NB4 (cell line): ENCODE results near the gene NHLRC4.
A peak's percentile ranks its signal among the peaks of the same experiment; 100 is the strongest.

ENCODE experiments used
- DNase-seq: peaks from one replicate; pipeline ENCODE4 v3.0.0; 2010; ENCODE audit warnings: low read depth
- H3K4me3 ChIP-seq: one replicate; pipeline ENCODE4 v1.5.1; 2011; ENCODE audit warnings: mild to moderate bottlenecking, low read depth, low read length, moderate library complexity
- MYC ChIP-seq: IDR thresholded peaks from 2 replicates; pipeline ENCODE4 v1.6.1; 2011; ENCODE audit warnings: low read depth, low read length
- POLR2A ChIP-seq: IDR thresholded peaks from 2 replicates; pipeline ENCODE4 v1.6.1; 2011; ENCODE audit warnings: mild to moderate bottlenecking; ENCODE audit not compliant: insufficient read length; ENCODE audit errors: extremely low read depth
- TF ChIP-seq, protein P1 (sequence below): IDR thresholded peaks from one replicate; pipeline ENCODE4 v1.5.1; 2012; ENCODE audit warnings: low read depth, low read length
- TF ChIP-seq, protein P2 (sequence below): IDR thresholded peaks from 2 replicates; pipeline ENCODE4 v1.6.1; 2011; ENCODE audit warnings: low read depth, low read length

Gene NHLRC4

DNA sequence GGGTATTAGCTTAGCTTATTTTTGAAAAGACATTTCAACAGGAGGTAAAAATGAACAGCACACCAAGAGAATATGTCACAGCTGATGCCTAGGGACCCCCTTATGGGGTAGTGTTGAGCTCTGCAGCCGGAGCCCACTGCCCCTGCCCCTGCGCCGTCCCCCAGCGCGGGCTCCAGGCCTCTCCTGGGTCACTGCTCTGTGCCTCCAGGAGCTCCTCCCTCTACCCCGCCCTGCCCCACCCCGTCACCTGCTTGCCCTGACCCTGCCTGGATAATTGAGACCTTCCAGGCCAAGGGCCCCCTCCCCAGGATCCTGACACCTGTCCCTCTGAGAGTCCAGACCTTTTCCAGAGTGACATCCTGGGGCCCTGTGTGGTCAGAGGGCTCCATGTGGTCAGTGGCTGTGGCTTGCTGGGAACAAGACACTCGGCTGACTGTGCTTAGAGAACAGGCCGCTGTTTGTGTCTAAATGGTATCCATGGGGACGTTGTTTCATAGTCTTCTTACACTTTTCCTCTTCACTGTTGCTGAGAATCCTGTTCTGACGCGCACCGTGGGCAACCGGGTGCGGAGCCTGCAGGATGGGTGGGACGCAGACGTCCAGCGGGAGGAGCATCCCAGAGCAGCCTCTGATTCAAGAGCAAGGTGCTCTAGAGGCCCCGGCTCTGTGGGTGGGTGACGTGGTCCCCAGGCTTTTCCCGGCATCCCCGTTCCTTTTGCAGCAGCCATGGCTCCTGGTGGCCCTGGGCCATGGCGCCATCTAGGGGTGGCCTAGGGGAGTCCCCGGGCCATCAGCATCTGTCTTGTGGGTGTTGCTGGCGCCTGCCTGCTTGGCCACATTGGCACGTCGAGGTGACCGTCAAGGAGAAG lies 43.9 kb downstream of the NHLRC4 start:
- TF ChIP-seq, protein P1, sequence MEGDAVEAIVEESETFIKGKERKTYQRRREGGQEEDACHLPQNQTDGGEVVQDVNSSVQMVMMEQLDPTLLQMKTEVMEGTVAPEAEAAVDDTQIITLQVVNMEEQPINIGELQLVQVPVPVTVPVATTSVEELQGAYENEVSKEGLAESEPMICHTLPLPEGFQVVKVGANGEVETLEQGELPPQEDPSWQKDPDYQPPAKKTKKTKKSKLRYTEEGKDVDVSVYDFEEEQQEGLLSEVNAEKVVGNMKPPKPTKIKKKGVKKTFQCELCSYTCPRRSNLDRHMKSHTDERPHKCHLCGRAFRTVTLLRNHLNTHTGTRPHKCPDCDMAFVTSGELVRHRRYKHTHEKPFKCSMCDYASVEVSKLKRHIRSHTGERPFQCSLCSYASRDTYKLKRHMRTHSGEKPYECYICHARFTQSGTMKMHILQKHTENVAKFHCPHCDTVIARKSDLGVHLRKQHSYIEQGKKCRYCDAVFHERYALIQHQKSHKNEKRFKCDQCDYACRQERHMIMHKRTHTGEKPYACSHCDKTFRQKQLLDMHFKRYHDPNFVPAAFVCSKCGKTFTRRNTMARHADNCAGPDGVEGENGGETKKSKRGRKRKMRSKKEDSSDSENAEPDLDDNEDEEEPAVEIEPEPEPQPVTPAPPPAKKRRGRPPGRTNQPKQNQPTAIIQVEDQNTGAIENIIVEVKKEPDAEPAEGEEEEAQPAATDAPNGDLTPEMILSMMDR: peak; percentile 24
- TF ChIP-seq MYC: no peak
- DNase-seq: no peak
- no peak overlapping the region for H3K4me3 ChIP-seq

DNA sequence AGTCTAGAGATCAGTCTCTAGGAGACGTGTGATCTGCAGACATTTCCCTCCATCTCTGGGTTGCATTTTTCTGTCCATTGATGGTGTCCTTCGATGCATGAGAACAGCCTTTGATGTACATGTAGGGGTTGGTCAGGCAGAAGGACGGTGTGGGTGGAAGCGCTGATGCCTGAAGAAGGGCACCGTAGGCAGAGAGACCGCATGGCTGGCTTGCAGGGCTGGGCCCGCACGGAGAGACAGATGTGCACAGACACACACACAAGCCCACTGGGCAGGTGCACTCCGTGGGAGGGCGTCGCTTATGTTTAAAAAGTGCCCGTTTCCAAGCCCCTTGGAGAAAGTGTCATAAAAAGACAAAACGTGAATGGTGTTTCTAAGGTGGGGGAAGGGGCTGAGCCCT lies 48.3 kb downstream of the NHLRC4 start:
- TF ChIP-seq MYC (no peak), POLR2A (no peak)
- TF ChIP-seq, protein P1: no peak
- TF ChIP-seq, protein P2, sequence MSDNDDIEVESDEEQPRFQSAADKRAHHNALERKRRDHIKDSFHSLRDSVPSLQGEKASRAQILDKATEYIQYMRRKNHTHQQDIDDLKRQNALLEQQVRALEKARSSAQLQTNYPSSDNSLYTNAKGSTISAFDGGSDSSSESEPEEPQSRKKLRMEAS: no peak
- no peak for DNase-seq
- H3K4me3 ChIP-seq: no peak overlapping the region

DNA sequence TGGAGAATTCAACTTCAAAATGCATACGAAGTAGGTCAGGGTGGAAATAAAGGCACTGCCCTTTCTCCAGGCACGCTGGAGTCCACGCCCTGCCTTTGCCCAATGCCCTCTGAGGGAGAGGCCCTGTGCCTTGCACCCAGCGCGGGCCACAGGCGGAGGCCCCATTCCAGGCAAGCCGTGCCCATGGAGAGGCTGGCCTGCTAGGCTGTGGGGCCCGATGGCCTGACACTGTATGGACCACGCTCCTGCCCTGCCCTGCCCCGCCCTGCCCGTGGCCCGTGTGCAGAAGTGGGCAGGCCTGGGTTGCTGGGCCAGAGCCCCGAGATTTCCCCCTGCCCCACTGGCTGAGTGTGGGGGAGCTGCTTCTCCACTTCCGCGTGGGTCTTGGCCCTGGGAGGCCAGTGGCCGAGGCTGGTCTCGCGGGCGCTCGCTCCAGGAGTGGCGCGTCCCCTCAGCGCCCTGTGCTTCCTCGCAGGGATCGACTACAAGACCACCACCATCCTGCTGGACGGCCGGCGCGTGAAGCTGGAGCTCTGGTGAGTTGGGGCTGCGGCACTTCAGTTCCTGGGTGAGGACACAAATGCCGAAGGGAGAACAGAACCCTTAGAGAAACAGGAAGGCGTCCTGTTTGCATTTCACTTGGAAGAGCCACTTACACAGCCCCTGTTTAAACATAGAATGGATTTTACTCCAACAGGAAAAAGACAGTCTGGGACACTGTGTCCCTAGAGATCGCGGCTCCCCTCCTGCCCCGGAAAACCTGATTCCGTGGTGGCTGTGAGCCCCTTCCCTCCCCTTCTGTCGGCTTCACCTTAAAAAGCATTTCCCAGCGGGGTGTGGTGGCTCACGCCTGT lies 50.2 kb downstream of the NHLRC4 start:
- DNase-seq: no peak
- no peak overlapping the region for H3K4me3 ChIP-seq
- TF ChIP-seq, protein P2: no peak
- TF ChIP-seq MYC (no peak), POLR2A (no peak)
- TF ChIP-seq, protein P1: no peak

DNA sequence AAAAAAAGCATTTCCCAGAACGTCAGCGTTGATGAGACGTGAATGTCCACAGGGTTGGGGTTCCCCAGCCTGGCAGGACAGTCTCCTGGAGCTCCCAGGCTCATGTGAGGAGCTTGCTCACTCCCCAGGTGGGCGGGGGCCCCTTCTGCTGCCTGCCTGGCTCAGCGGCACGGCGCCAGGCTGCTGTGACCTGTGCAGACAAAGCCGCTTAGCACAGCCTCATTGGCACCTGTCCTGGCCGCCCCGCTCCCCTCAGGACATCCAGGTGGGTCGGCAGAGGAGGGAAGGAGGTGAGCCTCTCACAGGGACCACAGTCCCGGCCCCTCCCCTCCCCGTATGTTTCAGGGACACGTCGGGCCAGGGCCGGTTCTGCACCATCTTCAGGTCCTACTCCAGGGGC lies 51.0 kb downstream of the NHLRC4 start:
- TF ChIP-seq POLR2A (no peak), MYC (no peak)
- TF ChIP-seq, protein P2: no peak
- TF ChIP-seq, protein P1: no peak
- H3K4me3 ChIP-seq: no peak overlapping the region
- no peak for DNase-seq
